ENCODE data around the gene TLR9. TPM values are rescaled to one million over a fixed set of nuclear protein-coding genes. Genes with fewer than 3 reads are reported as not detected.

TLR9 gene
- polyA plus RNA-seq, 1 of the 3 experiments (the other 2 are of a cell fraction), result 0.12 TPM

DNA sequence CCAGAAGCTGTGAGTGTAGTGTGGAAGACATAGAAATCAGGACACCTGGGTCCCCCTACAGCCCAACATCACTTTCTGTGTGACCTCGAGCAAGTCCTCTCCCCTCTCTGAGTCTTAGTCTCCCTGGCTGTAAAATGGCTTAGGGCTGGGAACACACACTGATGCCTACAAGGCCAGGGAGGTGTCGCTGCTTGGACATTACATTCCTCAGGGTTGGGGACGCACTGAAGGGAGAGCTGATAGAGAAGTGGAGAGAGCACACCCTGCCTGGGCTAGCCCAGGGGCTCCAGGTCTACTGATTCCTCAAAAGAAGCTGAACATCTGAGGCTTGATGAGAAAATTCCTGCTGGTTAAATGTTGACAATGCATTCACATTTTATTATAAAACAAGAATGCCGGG lies 33.8 kb downstream of the TLR9 start:
- Histone ChIP-seq H4K20me1 (ENCODE audit: insufficient read depth) (no peaks in the 10 kb centered on the region), H3K27ac (ENCODE audit: low read depth in 2 of 2, low read length in 1 of 2) (no peak overlapping the region), H3K9ac (no peak overlapping the region), H3K4me3 (ENCODE audit: low read depth in 2 of 2, low read length in 1 of 2) (no peak overlapping the region), H3K4me2 (no peak overlapping the region), H3K9me3 (no peaks in the 10 kb centered on the region), H3K36me3 (replicated peaks in 1 of 2; ENCODE audit: control insufficient read depth in 1 of 2, insufficient read depth in 2 of 2, low read length in 1 of 2) (no peaks in the 10 kb centered on the region), H2AFZ (ENCODE audit: low read depth) (no peak overlapping the region), H3K79me2 (ENCODE audit: insufficient read depth) (no peaks in the 10 kb centered on the region), H3K27me3 (ENCODE audit: insufficient read depth) (no peaks in the 10 kb centered on the region), H3K4me1 (ENCODE audit: control insufficient read depth in 1 of 2, insufficient read depth in 2 of 2, low read depth in 1 of 2, low read length in 1 of 2) (peaks cover 10 to 16% of the 10 kb centered on the region in 2 experiments; a peak in 3 of 4 replicates), H3K9me2 (no peaks in the 10 kb centered on the region), H3F3A (replicated peaks; ENCODE audit: insufficient read depth) (peaks cover 9% of the 10 kb centered on the region)
- WGBS (ENCODE audit: low lambda C conversion rate), result 93% methylated on average over 3 of the region's 4 CpGs
- POLR2A ChIA-PET, result interaction anchor here (0.7 kb wide), 1 partner anchor 36 kb away, joined by 3 read pairs; no protein-coding TSS in a partner anchor
- TF ChIP-seq TCF12 (IDR thresholded peaks at IDR 0.05) (no peak), SMC3 (IDR thresholded peaks at IDR 0.05; ENCODE audit: low read depth, low read length) (no peak), FOXJ3 (CRISPR knock-in tag; IDR thresholded peaks at IDR 0.05) (no peak), GATA2 (CRISPR knock-in tag; IDR thresholded peaks at IDR 0.05) (no peak), RAD21 (IDR thresholded peaks at IDR 0.05; ENCODE audit: low read length) (no peak), NFIC (IDR thresholded peaks at IDR 0.05; ENCODE audit: borderline replicate concordance) (no peak), ELF1 (IDR thresholded peaks at IDR 0.05) (no peak), SIN3A (IDR thresholded peaks at IDR 0.05; ENCODE audit: borderline replicate concordance, low read depth, low read length) (no peak), TEAD4 (IDR thresholded peaks at IDR 0.05; ENCODE audit: borderline replicate concordance, insufficient read depth) (no peak), POLR2AphosphoS5 (IDR thresholded peaks at IDR 0.05; ENCODE audit: low read depth, low read length) (no peak), GABPA (IDR thresholded peaks at IDR 0.05; ENCODE audit: low read depth) (no peak), RXRA (IDR thresholded peaks at IDR 0.05; ENCODE audit: borderline replicate concordance, low read depth) (no peak), RFX5 (IDR thresholded peaks at IDR 0.05; ENCODE audit: low read length) (no peak)
- TF ChIP-seq, protein P1, sequence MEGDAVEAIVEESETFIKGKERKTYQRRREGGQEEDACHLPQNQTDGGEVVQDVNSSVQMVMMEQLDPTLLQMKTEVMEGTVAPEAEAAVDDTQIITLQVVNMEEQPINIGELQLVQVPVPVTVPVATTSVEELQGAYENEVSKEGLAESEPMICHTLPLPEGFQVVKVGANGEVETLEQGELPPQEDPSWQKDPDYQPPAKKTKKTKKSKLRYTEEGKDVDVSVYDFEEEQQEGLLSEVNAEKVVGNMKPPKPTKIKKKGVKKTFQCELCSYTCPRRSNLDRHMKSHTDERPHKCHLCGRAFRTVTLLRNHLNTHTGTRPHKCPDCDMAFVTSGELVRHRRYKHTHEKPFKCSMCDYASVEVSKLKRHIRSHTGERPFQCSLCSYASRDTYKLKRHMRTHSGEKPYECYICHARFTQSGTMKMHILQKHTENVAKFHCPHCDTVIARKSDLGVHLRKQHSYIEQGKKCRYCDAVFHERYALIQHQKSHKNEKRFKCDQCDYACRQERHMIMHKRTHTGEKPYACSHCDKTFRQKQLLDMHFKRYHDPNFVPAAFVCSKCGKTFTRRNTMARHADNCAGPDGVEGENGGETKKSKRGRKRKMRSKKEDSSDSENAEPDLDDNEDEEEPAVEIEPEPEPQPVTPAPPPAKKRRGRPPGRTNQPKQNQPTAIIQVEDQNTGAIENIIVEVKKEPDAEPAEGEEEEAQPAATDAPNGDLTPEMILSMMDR (IDR thresholded peaks at IDR 0.05), result no peak
- TF ChIP-seq, protein P2, sequence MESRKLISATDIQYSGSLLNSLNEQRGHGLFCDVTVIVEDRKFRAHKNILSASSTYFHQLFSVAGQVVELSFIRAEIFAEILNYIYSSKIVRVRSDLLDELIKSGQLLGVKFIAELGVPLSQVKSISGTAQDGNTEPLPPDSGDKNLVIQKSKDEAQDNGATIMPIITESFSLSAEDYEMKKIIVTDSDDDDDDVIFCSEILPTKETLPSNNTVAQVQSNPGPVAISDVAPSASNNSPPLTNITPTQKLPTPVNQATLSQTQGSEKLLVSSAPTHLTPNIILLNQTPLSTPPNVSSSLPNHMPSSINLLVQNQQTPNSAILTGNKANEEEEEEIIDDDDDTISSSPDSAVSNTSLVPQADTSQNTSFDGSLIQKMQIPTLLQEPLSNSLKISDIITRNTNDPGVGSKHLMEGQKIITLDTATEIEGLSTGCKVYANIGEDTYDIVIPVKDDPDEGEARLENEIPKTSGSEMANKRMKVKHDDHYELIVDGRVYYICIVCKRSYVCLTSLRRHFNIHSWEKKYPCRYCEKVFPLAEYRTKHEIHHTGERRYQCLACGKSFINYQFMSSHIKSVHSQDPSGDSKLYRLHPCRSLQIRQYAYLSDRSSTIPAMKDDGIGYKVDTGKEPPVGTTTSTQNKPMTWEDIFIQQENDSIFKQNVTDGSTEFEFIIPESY (IDR thresholded peaks at IDR 0.05; ENCODE audit: borderline replicate concordance, low read depth), result no peak
- no peak for DNase-seq
- CTCF ChIA-PET, result interaction anchor here (0.6 to 2.1 kb wide), 3 partner anchors 28 to 200 kb away, joined by 3 to 6 read pairs (median 3); no protein-coding TSS in a partner anchor
